HG02981 (cell line): ENCODE data around the gene MEIS2.

ENCODE experiments used
- ATAC-seq: cut with Tn5 transposase; IDR thresholded peaks from one replicate; pipeline ENCODE4 v1.9.1; 2021; ENCODE audit warnings: mild to moderate bottlenecking, moderate library complexity; ENCODE audit not compliant: unreplicated experiment

The MEIS2 gene

GRCh38 chr15:36904715-36905114 is 195.6 kb downstream of the MEIS2 start:
- no peak for ATAC-seq

DNA sequence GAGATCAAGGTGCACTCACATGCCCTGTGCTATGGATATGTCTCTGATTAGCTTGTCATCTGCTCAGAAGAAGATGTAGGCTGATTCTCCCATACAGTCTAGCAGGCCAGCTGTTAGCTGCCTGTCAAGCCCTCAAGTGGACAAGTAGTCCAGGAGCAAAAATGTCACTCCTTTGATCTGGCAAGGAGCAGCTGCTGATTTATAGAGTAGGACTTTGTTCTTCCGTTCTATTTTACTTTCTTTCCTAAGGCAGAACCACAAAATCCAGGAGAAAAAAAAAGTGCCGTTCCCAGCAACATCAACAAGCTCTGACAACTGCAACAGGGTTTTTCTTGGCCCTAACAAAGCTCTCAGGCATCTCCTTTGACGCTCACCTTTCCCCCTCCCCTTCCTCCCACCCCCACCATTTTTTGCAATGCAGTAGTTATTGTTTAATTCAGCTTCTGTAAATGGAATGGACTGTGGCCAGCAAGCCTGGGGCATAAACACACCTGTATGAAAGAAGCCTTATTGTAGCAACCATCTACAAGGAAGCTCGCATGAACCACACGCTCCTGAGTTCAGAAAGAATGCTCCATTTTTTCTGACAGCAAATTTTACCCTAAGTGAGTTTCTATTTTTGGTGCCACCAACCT is 196.3 kb downstream of the MEIS2 start:
- ATAC-seq: no peak

DNA sequence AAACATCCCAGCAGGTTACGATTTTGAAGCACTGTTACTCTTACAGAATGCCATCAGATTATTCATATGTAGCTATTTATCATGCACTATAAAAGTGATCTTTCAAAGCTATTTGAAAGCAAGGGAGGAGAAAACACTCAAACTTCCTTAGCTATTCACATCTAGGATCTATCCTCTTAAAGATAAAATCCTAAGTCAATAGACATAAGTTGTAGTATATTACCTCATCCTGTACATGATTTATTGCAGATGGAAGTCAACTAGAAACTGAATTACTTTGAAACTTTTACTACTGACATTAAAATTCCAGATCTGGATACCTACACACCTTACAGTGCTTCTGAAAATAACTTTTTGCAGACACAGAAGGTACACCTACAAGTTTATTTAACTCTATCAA is 197.2 kb downstream of the MEIS2 start:
- ATAC-seq: no peak

DNA sequence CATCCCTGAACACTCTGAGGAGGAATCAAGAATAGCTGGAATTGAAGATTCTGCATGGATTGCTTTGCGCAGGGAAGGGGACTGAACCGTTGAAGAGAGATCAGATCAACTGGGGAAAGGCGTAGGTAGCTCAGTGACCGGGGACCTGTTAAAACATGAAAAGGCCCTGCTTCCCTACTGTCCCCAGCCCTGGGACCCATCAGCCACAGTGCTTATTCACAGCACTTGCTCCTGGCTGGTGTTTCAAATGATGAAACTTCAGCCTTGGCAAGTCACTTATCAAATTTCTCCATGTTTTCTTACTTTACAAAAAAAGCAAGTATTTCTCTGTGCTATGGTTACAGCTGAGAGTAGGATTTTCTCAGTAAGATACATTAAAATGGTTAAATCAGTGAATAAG is 199.3 kb downstream of the MEIS2 start:
- ATAC-seq: no peak

GRCh38 chr15:36899696-36900095 is 200.7 kb downstream of the MEIS2 start:
- no peak for ATAC-seq

DNA sequence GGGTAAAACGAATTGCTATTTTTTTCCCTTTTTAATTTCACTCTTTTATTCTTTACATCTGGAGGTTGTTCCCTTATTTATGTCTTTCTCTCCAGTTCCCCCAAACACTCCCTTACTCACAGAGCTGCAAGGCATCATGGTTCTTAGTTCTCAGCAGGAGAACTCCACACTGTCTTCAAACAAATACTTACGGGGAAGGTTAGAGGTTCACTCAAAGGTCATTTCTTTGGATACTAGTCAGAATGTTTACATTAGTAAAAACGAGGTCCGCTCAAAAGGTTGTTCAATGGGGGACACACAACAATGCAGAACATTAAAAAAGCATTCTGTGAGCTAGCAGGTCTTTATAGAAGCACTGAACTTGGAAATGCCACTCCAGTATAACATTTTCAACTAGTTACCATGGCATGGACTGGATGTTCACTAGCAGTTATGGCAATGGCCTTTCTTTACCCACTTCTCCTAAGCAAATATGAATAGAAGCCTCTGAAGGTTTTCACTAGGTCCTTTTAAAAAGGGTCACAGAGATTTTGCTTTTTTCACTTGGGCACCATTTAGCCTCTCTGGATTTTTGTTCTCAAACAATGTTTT is 201.7 kb downstream of the MEIS2 start:
- no peak for ATAC-seq

GRCh38 chr15:36897834-36898233 is 202.5 kb downstream of the MEIS2 start:
- ATAC-seq: no peak

DNA sequence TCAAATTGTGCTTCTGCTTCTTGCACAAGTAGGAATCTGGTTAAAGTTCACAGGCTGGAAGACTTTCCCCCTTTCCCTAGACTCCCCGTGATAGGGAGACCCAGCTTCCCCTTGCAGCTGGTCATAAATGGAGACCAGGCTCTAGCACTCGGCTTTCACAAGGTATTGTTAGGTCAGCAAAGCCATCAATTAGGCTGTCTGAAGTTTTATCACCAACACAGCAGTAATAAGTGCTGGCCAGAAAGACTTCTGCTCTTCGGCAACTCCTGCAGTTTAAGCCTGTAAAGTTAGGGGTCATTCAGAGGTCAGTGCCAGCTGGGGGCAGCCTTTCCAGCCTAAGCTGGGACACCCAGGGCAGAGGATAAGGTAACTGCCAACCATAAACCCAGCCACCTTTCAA is 203.4 kb downstream of the MEIS2 start:
- no peak for ATAC-seq

- no peak for ATAC-seq
Observed at GRCh38 chr15:36894075-36894474, 206.3 kb downstream of the MEIS2 start.

- no peak for ATAC-seq
Observed at GRCh38 chr15:36893276-36893675, 207.1 kb downstream of the MEIS2 start.

- ATAC-seq: no peak
Observed at GRCh38 chr15:36888011-36888992, 212.0 kb downstream of the MEIS2 start.

GRCh38 chr15:36887214-36887961 is 213.0 kb downstream of the MEIS2 start:
- no peak for ATAC-seq

- ATAC-seq: no peak
Observed at GRCh38 chr15:36886701-36887100, 213.6 kb downstream of the MEIS2 start.

GRCh38 chr15:36886191-36886590 is 214.2 kb downstream of the MEIS2 start:
- ATAC-seq: no peak

DNA sequence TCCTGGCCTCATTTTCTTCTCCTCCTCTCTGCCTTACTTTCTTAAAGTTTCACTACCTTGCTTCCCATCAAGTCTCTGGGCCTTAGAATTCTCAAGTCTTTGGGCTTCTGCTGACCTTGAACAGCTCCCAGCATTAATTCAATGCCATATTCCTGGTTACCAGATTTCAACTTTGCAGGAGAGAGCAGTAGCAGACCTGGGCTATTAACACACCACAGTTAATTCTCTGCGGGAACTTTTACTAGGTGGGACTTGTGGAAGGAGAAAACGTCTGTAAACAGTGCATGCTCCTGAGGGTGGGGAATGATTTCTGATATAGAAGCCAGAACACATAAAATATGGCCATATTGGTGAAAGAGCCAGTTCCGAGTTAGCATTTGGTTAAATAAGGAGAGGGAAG is 214.6 kb downstream of the MEIS2 start:
- ATAC-seq: no peak

GRCh38 chr15:36884936-36885635 is 215.3 kb downstream of the MEIS2 start:
- no peak for ATAC-seq

GRCh38 chr15:36884518-36884875 is 215.9 kb downstream of the MEIS2 start:
- ATAC-seq: no peak

DNA sequence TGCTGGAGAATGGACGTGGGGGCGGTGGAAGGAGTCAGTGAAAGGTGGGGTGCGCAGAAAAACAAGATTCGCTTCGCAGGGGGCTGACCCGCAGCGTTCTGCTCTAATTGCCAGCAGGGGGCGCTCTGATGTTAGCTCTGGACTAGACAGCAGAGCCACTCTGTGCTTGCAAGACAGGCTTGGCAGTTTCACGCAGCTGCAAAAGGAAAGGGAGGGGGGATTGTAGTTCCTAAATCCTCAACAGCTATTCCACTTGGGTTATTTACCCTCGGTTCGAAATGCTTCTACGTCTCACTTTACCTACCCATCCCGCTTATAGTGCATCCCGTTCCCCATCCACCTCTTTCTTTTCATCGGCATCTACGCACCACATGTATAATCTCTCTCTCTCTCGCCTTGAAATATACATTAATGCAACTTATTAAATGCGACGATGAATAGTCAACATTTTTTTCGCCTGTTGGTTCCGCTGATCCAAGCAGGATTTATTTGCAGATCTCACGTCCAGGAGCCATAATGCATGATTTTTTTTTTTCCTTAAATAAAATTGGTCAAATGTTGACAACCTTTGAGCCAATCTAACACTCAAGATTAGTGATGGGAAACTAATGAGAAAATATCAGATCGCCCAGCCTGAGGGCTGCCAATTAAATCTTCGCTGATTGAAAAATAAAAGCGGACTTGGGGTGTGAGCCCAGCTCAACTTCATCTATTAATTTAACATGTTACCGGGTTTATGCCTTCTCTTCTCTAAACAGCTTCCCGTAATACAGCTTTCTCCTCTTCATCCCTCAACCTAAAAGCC is 216.4 kb downstream of the MEIS2 start:
- no peak for ATAC-seq

- no peak for ATAC-seq
Observed at GRCh38 chr15:36882487-36883131, 217.7 kb downstream of the MEIS2 start.
